Activated CD8-positive, alpha-beta memory T cell treated with anti-CD3 and anti-CD28 coated beads for 24 hours (primary cell): Measurements from ENCODE around the gene LMO1.

Experiments used
- DNase-seq: peaks from one replicate; pipeline ENCODE4 v3.0.0-alpha.2; 2020

The LMO1 gene

GRCh38 chr11:8225589-8226036, 38.1 kb downstream of the LMO1 start:
- peak; percentile 90 for DNase-seq

- DNase-seq, result no peak
These were observed 39.0 kb downstream of the LMO1 start for GRCh38 chr11:8224711-8225110.

- no peak for DNase-seq
These were observed 39.5 kb downstream of the LMO1 start for GRCh38 chr11:8224161-8224591.

- DNase-seq, result no peak
These were observed 40.2 kb downstream of the LMO1 start for GRCh38 chr11:8223513-8223900.

GRCh38 chr11:8222820-8223512, 40.7 kb downstream of the LMO1 start:
- no peak for DNase-seq

GRCh38 chr11:8221917-8222495, 41.7 kb downstream of the LMO1 start:
- no peak for DNase-seq

- no peak for DNase-seq
These were observed 42.5 kb downstream of the LMO1 start for GRCh38 chr11:8221046-8221723.

- DNase-seq, result no peak
These were observed 43.2 kb downstream of the LMO1 start for GRCh38 chr11:8220261-8221045.

GRCh38 chr11:8219257-8220021, 44.2 kb downstream of the LMO1 start:
- no peak for DNase-seq

GRCh38 chr11:8218840-8219239, 44.8 kb downstream of the LMO1 start:
- DNase-seq, result no peak

GRCh38 chr11:8218409-8218808, 45.3 kb downstream of the LMO1 start:
- DNase-seq, result no peak

GRCh38 chr11:8217926-8218325, 45.8 kb downstream of the LMO1 start:
- no peak for DNase-seq

GRCh38 chr11:8217136-8217535, 46.5 kb downstream of the LMO1 start:
- DNase-seq, result no peak

- no peak for DNase-seq
These were observed 50.3 kb downstream of the LMO1 start for GRCh38 chr11:8213376-8213775.

GRCh38 chr11:8209208-8209807, 54.4 kb downstream of the LMO1 start:
- DNase-seq, result no peak

- peak; percentile 45 for DNase-seq
These were observed 56.3 kb downstream of the LMO1 start for GRCh38 chr11:8207080-8208000.

- DNase-seq, result peak; percentile 50
These were observed 57.2 kb downstream of the LMO1 start for GRCh38 chr11:8206251-8207079.

GRCh38 chr11:8205566-8205965, 58.1 kb downstream of the LMO1 start:
- no peak for DNase-seq

- no peak for DNase-seq
These were observed 59.1 kb downstream of the LMO1 start for GRCh38 chr11:8204596-8204995.

GRCh38 chr11:8204025-8204424, 59.7 kb downstream of the LMO1 start:
- no peak for DNase-seq
